EH (cell line): ENCODE data around the gene CADM1.

Experiments used
- DNase-seq: peaks from one replicate; pipeline ENCODE4 v3.0.0-alpha.2; 2015; ENCODE audit warnings: low read depth

Gene CADM1

GRCh38 chr11:115279813-115280761, 224.1 kb downstream of the CADM1 start:
- DNase-seq, result peak; percentile 78

- DNase-seq, result peak; percentile 42
Observed at GRCh38 chr11:115276799-115277198, 227.4 kb downstream of the CADM1 start.

GRCh38 chr11:115276191-115276590, 228.0 kb downstream of the CADM1 start:
- DNase-seq, result no peak

- DNase-seq, result no peak
Observed at GRCh38 chr11:115275045-115275444, 229.2 kb downstream of the CADM1 start.

DNA sequence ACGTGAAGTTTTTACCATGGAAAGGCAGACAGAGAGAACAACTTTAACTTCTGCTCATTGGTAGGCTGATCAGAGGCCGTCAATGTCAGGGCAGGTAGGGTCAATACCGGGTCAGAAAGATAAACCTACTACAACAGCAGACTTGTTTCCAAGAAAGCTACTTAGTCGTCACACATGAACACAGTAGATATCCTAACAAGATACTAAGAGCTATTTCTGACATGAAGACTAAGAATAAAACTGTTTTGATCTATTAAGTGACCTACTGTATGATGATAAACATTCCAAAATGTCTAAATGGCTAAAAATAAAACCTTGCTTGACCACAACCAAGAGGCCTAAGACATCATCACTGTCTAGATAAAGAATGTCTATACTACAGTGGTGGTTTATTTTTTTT, 231.3 kb downstream of the CADM1 start:
- peak; percentile 42 for DNase-seq

- DNase-seq, result no peak
Observed at GRCh38 chr11:115271643-115272042, 232.6 kb downstream of the CADM1 start.

DNA sequence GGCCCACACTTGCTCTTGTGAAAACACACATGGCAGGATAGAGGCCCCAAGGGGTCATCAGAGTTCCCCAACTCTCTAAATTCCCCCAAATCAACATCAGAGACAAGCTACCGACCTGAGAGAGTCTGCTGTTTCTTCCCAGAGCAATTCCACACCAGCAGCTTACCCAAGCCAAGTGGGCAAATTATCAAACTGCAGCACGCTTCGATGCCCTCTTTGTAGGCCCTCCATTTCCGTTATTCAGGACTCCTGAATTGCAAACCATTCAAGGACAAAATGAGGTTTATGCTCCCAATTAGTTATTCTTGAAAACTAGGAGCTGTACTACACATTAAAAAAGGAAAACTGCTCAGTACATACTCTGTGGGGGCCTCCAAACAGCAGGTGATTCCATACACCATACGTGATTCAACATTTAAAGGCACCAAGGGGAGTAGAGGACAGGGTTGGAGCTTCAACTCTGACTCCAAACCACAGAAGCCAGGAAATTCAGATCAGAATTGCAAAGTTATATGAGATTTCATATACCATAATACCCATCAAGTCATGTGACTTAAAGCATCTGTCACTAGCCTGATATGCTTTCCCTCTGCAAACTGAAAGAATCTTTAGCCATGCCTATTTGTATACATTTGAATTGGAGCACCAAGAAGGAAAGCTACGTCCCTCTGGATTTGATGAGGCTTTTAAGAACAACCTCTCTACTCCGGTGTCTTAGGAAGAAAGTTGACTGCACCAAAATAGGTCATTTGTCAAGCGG, 234.8 kb downstream of the CADM1 start:
- no peak for DNase-seq

GRCh38 chr11:115267871-115268270, 236.3 kb downstream of the CADM1 start:
- DNase-seq, result no peak

DNA sequence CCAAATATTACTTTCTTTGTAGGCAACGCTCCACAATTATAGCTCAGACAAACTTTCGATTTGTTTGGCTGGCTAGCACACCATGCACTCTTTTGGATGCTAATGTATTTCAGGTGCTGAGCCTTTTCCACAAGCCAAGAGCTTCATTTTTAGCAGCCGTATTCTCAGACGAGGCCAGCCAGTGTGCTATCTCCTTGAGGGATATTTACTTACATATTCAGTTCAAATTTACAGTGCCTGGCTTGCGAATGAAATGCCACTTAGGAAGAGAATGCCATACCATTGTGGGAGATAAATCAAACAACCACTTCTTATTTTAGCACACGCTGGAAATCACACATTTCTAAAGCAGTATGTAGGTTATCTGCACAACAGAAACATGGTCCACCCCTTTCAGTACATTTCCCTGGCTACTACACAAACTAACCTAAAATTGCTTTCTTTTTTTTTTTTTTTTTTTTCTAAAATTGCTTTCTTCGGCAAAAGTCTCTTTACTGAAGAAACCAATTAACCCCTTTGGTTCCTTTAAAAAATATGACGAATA, 236.9 kb downstream of the CADM1 start:
- DNase-seq, result no peak

DNA sequence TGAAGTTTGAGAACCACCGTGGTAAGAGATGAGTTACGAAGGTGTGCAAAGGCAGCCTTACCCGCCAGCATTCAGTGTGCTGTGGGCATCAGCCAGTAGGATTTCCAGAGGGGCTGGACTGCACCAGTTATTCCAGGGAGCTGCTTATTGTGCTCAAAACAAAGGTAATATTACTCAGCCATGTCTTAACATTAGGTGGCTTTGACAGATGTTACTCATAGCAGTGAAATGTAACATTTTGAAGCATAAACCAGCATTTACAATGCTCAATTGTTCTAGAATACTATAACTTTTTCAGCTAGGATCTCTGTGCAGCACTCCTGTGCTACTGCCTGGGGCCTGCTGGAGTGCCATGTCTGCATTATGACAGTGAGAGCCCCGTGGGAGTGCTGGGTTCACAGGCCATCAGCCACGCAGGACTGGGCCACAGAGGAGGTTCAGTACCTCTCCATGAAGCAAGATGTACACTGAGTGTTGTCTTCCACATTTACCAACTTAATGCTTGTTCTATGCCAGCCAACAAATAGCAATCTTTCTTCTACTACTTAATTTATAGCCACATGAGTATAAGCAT, 238.1 kb downstream of the CADM1 start:
- no peak for DNase-seq

DNA sequence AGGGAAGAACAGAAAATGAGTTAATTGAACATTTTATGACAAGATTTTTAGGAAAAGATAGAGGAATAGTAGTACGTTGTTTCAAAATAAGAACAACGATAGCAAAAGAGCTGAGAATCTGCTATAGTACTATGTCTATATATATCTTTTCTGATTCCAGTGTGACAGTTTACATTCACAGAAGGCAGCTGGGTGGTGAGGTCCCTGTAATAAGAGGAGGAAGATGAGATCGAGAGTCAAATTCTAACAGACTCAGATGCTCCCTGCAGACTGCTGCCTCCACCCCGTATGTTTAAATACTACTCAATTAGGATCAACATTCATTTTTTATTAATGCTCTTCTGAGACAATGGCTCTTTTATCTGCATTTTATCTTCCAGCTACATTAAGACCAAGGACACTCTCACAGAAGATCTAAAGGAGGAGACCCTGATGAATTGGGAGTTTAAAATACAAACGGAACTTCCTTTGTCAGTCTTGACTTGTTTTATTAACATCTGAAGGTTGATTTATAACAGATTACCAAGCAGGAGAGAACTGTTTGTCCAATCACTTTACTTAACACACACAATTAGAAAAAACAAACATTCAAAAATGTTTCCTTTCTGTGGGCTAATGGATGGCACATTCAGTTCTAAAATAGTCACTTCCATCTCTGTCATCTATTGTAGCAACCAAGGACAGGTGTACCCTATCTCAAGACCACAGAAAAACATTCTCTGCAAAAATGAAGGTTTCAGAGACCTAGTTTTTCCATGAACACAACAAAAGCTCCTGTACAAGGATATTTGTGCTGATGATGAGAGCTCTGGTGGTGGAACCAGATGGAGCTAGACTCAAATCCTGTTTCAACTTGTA, 240.2 kb downstream of the CADM1 start:
- no peak for DNase-seq

GRCh38 chr11:115258216-115258615, 246.0 kb downstream of the CADM1 start:
- no peak for DNase-seq

DNA sequence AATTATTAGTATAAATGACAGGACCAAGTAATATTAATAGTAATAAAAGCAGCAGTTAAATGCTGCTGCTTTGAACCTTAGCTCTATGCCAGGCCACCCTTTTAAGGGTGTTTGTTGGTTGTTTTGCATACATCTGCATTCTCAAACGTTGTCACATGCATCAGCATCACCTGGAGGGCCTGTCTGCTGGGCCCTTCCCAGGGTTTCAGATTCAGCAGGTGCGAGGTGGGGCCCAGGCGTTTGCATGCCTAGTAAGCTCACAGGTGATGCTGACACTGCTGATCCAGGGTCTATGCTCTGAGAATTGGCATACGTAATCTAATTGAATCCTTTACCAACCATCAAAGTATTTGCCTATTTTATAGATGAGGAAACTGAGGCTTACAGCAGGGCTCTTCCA, 246.5 kb downstream of the CADM1 start:
- DNase-seq, result no peak

DNA sequence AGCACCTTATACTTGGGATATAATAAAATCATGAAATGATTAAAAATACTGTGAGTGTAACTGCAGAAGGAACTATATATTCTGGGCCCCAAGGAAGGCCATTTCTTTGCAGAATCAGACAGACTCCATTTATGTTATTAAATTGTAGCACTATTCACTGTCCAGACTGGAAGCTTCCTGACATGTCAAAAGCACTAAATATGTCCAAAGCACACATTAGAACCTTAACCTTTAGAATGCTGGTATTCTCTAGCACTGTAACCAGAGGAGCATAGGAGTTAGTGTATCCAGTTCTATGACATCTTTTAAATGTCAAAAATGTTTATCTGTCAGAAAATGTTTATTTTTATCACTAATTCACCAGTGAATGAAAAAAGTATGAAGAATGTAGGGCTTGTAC, 246.9 kb downstream of the CADM1 start:
- DNase-seq, result no peak

DNA sequence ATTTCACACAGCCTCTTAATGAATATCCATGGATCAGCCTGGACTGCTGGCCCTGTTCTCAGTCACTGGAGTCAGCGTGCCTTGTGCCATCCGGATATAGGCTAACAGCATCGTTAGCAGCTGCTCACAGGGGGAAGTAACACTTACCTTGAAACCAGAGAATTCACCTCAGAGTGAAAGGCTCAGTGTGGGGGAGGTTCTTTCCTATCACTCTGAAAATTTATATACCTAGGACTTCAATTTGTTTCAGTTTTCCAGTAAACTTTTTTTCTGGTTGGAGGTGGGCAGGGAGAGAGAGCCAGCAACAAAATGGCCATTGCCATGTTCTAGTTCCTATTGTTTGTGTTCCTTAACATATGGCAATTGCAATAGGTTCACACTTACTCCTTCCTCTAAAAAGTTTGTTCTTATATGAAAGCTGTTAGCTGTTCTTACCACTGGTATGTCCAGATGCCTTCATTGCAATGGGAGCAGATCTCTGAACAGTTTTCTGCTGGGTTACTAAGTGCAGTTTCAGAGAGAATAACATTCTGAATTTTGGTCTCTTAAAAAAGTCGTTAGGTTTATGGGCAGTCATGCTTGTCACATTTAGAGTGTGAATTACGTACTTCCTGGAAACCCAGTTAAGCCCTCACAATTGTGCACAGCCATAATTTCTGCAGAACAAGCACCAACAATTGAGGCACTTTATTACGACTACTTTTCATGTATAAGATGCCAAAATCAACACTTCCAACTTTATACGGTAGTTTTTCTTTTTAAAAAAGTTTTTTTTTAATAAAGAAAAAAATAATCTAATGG, 247.6 kb downstream of the CADM1 start:
- no peak for DNase-seq

- DNase-seq, result peak; percentile 6
Observed at GRCh38 chr11:115255006-115255762, 249.0 kb downstream of the CADM1 start.

DNA sequence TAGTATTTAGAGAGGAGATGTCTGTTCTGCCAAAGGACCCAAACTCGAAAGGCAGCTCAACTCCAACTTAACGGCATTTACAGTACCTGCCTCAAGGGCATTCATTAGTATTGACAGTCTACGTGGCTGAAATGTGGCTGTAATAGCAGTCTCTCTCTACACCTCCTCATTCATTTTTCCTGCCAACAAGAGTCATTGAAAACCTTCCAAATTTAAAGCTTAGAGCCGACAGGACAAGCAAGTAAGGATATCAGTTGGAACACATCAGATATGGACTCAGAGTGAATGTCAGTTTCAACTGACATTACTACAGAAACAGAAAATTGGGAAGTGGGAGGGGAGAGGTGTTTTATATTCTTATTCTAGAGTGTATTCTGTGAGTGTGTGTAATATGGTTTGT, 253.1 kb downstream of the CADM1 start:
- no peak for DNase-seq

DNA sequence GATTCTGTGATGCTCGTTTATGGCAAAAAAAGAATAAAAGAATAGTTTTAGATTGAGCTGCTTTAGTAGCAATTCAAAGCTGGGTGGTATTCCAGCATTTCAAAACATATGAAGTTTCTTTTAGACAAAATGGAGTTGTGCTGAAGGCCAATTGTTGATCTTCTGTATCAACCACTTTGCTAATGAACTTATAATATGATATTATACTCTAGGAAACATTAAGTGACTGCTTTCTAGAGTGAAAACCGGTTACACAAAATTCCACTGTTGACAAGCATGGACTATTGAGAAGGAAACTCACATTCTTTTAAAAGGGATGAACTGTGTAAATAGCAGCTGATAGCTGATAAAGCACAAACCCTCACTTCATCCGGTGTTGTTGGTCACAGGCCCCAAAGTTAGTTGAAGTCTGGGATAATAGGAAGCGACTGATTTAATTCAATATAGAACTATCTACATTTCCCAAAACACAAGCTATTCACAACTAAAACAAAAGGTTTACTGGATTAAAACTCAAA, 255.1 kb downstream of the CADM1 start:
- no peak for DNase-seq

- DNase-seq, result no peak
Observed at GRCh38 chr11:115247953-115248352, 256.3 kb downstream of the CADM1 start.

GRCh38 chr11:115247361-115247760, 256.9 kb downstream of the CADM1 start:
- DNase-seq, result peak; percentile 21
